SIG-M5 treated with dmso at 0.1 percent for 504 hours (cell line): ENCODE results near the gene SPATA2L.

ENCODE experiments used
- DNase-seq: peaks from one replicate; lab custom pipeline; 2025; ENCODE audit not compliant: unreplicated experiment; lab: John Stamatoyannopoulos, UW

SPATA2L gene, protein sequence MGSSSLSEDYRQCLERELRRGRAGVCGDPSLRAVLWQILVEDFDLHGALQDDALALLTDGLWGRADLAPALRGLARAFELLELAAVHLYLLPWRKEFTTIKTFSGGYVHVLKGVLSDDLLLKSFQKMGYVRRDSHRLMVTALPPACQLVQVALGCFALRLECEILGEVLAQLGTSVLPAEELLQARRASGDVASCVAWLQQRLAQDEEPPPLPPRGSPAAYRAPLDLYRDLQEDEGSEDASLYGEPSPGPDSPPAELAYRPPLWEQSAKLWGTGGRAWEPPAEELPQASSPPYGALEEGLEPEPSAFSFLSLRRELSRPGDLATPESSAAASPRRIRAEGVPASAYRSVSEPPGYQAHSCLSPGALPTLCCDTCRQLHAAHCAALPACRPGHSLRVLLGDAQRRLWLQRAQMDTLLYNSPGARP

DNA sequence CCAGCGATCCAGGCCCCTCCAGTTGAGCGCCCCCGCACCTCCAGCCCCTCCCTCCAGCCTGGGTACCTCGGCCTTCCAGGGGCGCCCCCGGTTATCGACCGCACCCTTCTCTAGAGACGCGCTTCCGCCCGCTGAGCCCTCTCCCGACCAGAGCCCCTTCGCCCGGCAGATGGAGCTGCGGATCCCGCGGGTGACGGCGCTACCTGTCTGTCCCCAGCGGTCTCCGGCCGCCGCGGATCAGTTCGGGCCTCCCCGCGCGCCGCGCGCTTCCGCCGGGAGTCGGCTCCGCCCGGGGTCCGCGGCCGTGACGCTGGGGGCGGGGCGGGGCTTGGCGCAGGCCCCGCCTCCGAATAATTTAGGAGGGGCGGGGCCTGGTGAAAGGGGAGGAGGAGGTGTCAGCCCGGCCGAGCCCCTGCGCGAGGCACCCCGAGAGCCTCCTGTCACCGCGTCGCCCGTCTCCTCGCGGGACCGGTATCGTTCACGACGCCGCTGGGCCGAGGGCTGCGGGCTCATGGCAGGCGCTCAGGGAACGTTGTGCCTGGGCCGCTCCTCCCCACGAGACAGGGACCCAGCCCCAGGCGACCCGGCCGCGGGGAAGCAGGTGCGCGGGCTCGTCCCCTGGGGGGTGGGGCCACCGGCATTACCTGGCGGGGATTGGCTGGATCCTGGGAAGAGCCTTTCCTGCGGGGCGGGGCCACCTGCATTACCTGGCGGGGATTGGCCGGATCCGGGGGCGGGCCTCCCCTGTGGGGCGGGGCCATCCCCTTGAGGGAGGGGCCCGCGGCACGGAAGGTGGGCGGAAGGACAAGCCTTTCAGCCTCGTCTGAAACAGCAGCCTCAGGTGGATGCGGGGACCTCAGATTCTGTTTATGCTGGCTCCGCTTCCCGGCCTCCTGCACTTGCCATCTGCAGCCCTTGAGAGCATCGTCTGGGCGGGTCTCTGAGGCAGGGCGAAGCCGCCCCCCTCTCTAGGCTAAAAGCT, at the start of gene SPATA2L:
SPATA2L (minus strand) TSS at position 281 of the 982 bp plus-strand sequence. CDS start 473 bp downstream, outside the sequence.
- DNase-seq: peak; percentile 91

DNA sequence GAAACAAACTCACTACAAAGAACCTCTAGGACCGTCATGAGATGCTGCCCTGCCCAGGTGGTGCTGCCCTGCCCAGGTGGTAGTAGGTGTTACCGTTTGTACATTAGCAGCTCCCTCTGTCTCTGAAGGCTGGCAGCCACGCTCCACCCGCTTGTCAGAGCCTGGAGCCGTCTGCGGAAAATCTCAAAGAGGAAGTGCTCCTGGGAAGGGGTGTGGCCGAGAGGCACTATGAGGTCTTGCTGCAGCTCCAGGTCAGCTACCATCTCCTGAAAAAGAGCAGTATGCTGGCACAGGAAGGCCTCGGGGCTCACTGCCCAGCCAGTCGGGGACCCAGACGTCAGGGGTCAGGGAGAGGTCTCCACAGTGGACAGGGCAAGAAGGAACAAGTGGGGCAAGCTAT, 48.1 kb upstream of the SPATA2L start:
- DNase-seq: peak; percentile 74

- no peak for DNase-seq
These were observed 47.4 kb upstream of the SPATA2L start for GRCh38 chr16:89748921-89749320.

DNA sequence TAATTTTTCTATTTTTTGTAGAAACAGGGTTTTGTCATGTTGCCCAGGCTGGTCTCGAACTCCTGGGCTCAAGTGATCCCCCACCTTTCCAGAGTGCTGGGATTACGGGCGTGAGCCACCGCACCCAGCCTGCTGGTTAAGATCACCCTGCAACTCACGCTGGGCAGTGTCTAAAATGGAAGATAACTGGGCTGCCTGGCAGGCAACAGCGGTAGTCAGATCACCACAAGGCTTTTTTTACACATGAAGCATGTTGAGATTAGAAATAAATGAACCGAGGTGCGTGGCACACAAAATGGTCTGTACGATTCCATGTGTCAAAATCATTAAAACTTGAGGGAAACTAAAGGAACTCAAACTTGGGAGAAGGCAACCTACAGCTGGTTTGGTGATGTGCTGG, 46.6 kb upstream of the SPATA2L start:
- DNase-seq: no peak

- DNase-seq: no peak
These were observed 44.5 kb upstream of the SPATA2L start for GRCh38 chr16:89746043-89746442.

DNA sequence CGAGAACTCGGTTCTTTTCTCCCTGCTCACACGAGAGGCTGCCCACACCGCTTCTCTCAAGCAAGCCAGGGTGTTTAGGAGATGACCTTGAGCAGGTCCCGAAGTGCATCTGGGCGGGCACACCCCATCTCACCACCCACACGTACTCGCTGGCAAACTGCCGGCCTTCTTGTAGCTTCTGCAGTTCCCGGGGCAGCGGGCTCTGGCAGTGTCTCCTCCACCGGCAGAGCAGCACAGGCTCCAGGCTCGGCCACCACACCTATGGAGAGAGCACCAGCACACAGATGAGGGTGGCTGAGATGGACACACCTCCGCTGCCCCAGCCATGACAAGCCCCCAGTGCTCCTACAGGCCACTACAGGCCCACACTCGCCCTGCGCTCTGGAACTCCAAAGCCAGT, 43.3 kb upstream of the SPATA2L start:
- DNase-seq: no peak

DNA sequence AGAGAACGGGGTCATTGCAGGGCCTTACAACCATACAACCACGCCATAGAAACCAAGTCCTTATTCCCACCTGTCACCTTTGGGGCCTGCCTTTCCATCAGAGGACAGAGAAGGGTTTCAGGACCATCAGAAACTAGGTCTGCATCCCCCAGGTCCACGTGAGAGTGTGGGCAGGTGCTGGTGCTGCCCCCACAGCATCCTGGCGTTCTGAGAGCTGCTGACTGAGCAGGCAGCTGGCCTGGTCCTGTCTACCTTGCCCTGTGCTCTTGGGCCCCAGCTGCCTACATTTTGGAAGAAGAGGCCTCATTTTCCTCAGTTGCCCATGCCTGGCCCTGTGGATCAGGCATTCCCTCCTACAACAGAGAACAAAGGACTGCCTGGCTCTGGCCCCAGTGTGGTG, 41.4 kb upstream of the SPATA2L start:
- DNase-seq: no peak

DNA sequence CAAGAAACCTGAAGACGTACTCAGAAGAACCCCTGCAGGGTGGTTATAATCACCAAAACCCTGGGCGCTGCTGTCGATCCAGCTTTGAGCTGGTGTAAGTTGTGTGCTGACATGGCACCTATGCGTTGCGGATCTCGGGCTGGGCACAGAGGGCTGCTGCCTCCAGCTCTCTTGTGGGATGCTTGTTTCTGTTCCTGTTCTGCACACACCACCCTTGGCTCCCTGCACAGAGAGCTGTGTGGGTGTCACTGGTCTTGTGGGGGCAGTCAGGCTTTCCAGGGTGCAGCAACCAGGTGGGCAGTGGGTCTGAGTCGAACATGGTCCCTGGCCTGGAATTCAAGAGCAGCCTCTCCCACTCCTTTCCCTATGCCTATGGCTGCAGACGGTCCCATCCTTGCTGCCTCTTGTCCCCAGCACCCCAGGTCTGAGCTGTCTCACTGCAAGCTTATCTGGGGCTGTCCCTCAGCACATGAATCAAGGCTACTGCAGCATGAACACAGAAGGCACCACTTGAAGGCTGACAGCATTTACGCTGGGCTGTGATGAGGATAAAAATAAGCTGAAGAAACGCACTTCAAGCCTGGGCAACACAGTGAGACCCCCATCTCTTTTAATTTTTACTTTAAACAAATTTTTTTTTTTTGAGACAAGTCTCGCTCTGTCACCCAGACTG, 40.0 kb upstream of the SPATA2L start:
- no peak for DNase-seq

- DNase-seq: no peak
These were observed 37.9 kb upstream of the SPATA2L start for GRCh38 chr16:89739383-89739782.

- DNase-seq: no peak
These were observed 37.2 kb upstream of the SPATA2L start for GRCh38 chr16:89738538-89739317.

DNA sequence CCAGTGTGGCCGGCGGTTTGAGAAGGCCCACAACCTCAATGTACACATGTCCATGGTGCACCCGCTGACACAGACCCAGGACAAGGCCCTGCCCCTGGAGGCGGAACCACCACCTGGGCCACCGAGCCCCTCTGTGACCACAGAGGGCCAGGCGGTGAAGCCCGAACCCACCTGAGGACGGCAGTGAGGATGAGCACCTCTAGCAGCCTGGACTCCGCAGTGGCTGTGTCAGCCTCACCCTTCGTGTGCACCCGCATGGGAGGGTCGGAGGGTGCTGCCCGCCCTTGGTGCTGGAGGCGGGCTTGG, 36.5 kb upstream of the SPATA2L start:
- DNase-seq: no peak

GRCh38 chr16:89737341-89738071, 36.0 kb upstream of the SPATA2L start:
- no peak for DNase-seq

DNA sequence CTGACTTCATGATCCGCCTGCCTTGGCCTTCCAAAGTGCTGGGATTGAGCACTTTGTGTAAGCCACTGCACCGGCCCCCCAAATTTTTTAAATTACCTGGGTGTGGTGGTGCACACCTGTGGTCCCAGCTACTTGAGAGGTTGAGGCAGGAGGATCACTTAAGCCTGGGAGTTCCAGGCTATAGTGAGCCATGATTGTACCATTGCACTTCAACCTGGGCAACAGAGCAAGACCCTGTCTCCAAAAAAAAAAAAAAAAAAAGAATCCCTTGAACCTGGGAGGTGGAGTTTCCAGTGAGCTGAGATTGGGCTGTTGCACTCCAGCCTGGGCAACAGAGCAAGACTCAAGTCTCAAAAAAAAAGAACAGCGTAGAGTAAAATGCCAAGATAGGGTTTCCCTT, 35.0 kb upstream of the SPATA2L start:
- no peak for DNase-seq

- no peak for DNase-seq
These were observed 32.3 kb upstream of the SPATA2L start for GRCh38 chr16:89733792-89734191.

- no peak for DNase-seq
These were observed 31.8 kb upstream of the SPATA2L start for GRCh38 chr16:89733322-89733721.

GRCh38 chr16:89732918-89733242, 31.4 kb upstream of the SPATA2L start:
- DNase-seq: no peak

GRCh38 chr16:89732142-89732917, 30.8 kb upstream of the SPATA2L start:
- no peak for DNase-seq

DNA sequence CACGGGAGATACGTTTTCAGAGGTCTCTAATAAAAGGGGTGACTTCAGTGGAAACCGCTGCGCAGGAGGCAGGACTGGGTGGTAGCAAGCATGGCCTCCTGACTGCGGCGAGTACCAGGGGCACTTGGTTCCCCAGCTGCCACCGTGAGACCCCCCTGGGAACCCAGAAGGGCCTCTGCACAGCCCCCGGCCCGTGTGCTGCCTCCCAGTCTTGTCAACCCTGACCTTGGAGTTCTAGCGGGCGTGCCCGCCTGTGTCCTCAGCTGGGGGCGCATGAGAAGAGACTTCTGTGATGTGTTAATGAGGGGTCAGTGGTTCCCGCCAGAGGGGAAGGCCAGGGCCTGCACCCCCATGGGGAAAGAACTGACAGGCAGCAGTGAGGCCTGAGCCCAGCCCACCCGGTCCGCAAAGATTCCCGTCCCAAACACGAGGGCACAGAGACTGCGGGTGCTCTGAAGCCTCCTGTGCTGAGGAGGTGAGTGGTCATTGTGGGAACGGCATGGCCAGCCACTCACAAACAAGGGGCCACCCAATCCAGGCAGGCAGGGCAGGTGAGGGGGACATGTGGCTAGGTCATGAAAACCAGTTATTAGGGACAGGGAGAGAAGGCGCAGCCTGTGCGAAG, 29.2 kb upstream of the SPATA2L start:
- no peak for DNase-seq
